Neural cell (in vitro differentiated cells): Measurements from ENCODE around the gene PLCH1. TPM values are rescaled to one million over a fixed set of nuclear protein-coding genes. Genes with fewer than 3 reads are reported as not detected.

Source experiments
- H2AFZ ChIP-seq: fragments of 200-600, 300-800 bp; sonication (generic), shearing (Covaris generic); 2 replicates; pipeline ENCODE4 v1.6.0; 2014; ENCODE audit warnings: low read depth, mild to moderate bottlenecking, antibody characterized with exemption, low read length, moderate library complexity
- H3F3A ChIP-seq: fragments of 200-600 bp; shearing (Covaris generic); 2 replicates; pipeline ENCODE4 v1.6.1; 2016; ENCODE audit warnings: mild to moderate bottlenecking, moderate library complexity, mixed read lengths, antibody characterized with exemption, low read length; ENCODE audit not compliant: insufficient read depth, poor library complexity, severe bottlenecking
- H3K27ac ChIP-seq: fragments of 200-600, 300-800 bp; sonication (generic), shearing (Covaris generic); 2 replicates; pipeline ENCODE4 v1.5.1; 2014; ENCODE audit warnings: mild to moderate bottlenecking, low read length, moderate library complexity
- H3K27me3 ChIP-seq: fragments of 300-800, 200-600 bp; sonication (generic), shearing (Covaris generic); 2 replicates; pipeline ENCODE4 v1.6.0; 2014; ENCODE audit warnings: mild to moderate bottlenecking, low read depth, low read length, moderate library complexity; ENCODE audit not compliant: insufficient read depth
- H3K36me3 ChIP-seq: fragments of 300-800, 200-600 bp; sonication (generic), shearing (Covaris generic); 2 replicates; pipeline ENCODE4 v1.5.1; 2014; ENCODE audit warnings: mild to moderate bottlenecking, antibody characterized with exemption, low read length, moderate library complexity; ENCODE audit not compliant: insufficient read depth
- H3K4me2 ChIP-seq: fragments of 300-800, 200-600 bp; sonication (generic), shearing (Covaris generic); 2 replicates; pipeline ENCODE4 v1.6.0; 2014; ENCODE audit warnings: mild to moderate bottlenecking, low read length
- H3K4me3 ChIP-seq: fragments of 300-800, 200-600 bp; sonication (generic), shearing (Covaris generic); 2 replicates; pipeline ENCODE4 v1.5.1; 2014; ENCODE audit warnings: mild to moderate bottlenecking, low read length, moderate library complexity
- H3K79me2 ChIP-seq: fragments of 200-600 bp; shearing (Covaris generic); replicated peaks from 2 replicates; pipeline ENCODE4 v1.6.0; 2014; ENCODE audit warnings: mild to moderate bottlenecking, low read length, moderate library complexity; ENCODE audit not compliant: insufficient read depth
- H3K9ac ChIP-seq: fragments of 300-800, 200-600 bp; sonication (generic), shearing (Covaris generic); 2 replicates; pipeline ENCODE4 v1.6.1; 2016; ENCODE audit warnings: mild to moderate bottlenecking, low read length, mixed read lengths
- H3K9me2 ChIP-seq: fragments of 200-600 bp; shearing (Covaris generic); 2 replicates; pipeline ENCODE4 v1.6.1; 2016; ENCODE audit warnings: mild to moderate bottlenecking, low read length, mixed read lengths; ENCODE audit not compliant: insufficient read depth
- H3K9me3 ChIP-seq: fragments of 200-600, 300-800 bp; sonication (generic), shearing (Covaris generic); 2 replicates; pipeline ENCODE4 v1.6.1; 2016; ENCODE audit warnings: mild to moderate bottlenecking, mixed run types, low read length, moderate library complexity, mixed read lengths
- H4K20me1 ChIP-seq: fragments of 200-600 bp; shearing (Covaris generic); 2 replicates; pipeline ENCODE4 v1.6.1; 2016; ENCODE audit warnings: mild to moderate bottlenecking, mixed run types; ENCODE audit not compliant: insufficient read depth
- EP300 ChIP-seq: fragments of 450-650 bp; conservative IDR thresholded peaks from 2 replicates; pipeline ENCODE4 v1.6.1; 2014; ENCODE audit warnings: antibody characterized with exemption, mild to moderate bottlenecking, moderate library complexity; ENCODE audit not compliant: poor library complexity, severe bottlenecking
- EZH2 ChIP-seq: fragments of 200-600, 300-800 bp; shearing (Covaris generic), sonication (generic); IDR thresholded peaks from 2 replicates; pipeline ENCODE4 v1.6.1; 2014; ENCODE audit warnings: antibody characterized with exemption, low read length, borderline replicate concordance, mild to moderate bottlenecking; ENCODE audit not compliant: insufficient read depth, poor library complexity, severe bottlenecking
- MXI1 ChIP-seq: fragments of 450-650 bp; conservative IDR thresholded peaks from 2 replicates; pipeline ENCODE4 v1.6.1; 2014; ENCODE audit warnings: antibody characterized with exemption, mild to moderate bottlenecking; ENCODE audit not compliant: poor library complexity, severe bottlenecking
- POLR2AphosphoS5 ChIP-seq: IDR thresholded peaks from 2 replicates; pipeline ENCODE4 v1.6.1; 2012
- RAD21 ChIP-seq: fragments of 450-650 bp; conservative IDR thresholded peaks from 2 replicates; pipeline ENCODE4 v1.6.1; 2014; ENCODE audit warnings: antibody characterized with exemption, mild to moderate bottlenecking, moderate library complexity
- SMC3 ChIP-seq: fragments of 450-650 bp; conservative IDR thresholded peaks from 2 replicates; pipeline ENCODE4 v1.6.1; 2014; ENCODE audit warnings: antibody characterized with exemption, mild to moderate bottlenecking, moderate library complexity; ENCODE audit not compliant: poor library complexity
- TAF1 ChIP-seq: IDR thresholded peaks from 2 replicates; pipeline ENCODE4 v1.6.1; 2012; ENCODE audit warnings: low read depth
- polyA plus RNA-seq: library from polyadenylated mRNA; depleted of rRNA; stranded (reverse); fragments of >200 nt; gene quantifications from 2 replicates; pipeline ENCODE4 v1.2.3, GENCODE V29; 2014
- TF ChIP-seq, protein P1 (sequence below): fragments of 450-650 bp; IDR thresholded peaks from 2 replicates; pipeline ENCODE4 v1.5.1; 2014; ENCODE audit warnings: antibody characterized with exemption, mild to moderate bottlenecking, moderate library complexity; ENCODE audit not compliant: poor library complexity, severe bottlenecking
- TF ChIP-seq, protein P2 (sequence below): IDR thresholded peaks from 2 replicates; pipeline ENCODE4 v1.6.1; 2012; ENCODE audit warnings: borderline replicate concordance

The PLCH1 gene
- polyA plus RNA-seq, 1 donor from 2014 or later, result 13.5 TPM

DNA sequence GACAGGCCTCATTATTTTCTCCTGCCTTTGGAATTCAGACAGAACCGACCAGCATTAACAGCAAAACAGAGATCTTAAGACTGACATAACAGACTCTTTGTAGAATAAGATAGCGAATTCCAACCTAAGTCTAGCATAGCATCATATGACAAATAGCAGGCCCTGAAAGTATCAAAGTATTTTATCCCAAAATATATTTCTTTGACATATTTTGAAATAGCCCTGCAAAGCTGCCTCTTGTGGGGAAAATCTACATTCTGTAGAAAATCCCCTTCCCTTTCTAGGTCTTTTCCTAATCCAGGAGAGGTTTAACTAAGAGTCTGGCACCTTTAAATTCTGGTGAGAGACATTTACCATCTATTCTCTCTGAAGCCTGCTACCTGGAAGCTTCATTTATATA lies 417.0 kb downstream of the PLCH1 start (continued):
- TF ChIP-seq EZH2, result no peak

DNA sequence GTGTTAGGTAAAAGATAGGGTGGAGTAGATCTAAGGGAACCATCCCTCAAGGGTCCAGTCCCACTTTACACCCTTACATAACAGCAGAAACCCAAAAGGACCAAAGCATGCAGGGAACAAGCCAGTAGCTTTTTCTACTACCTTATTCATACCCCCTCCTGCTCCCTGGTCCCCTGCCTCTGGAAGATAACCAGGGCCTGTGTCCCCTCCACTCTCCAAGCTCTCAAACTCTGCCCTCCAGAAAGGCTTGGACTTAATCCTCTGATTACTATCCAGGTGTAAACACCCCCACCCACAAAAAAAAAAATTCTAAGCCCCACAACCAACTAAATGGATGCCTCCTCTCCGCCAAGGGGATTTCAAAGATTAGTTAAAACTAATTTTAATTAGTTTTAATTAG lies 417.4 kb downstream of the PLCH1 start:
- no peak overlapping the region for H3K9ac ChIP-seq
- H3K27ac ChIP-seq, result no peak overlapping the region
- TF ChIP-seq MXI1, result no peak
- no peak for TF ChIP-seq RAD21
- TF ChIP-seq, protein P1, sequence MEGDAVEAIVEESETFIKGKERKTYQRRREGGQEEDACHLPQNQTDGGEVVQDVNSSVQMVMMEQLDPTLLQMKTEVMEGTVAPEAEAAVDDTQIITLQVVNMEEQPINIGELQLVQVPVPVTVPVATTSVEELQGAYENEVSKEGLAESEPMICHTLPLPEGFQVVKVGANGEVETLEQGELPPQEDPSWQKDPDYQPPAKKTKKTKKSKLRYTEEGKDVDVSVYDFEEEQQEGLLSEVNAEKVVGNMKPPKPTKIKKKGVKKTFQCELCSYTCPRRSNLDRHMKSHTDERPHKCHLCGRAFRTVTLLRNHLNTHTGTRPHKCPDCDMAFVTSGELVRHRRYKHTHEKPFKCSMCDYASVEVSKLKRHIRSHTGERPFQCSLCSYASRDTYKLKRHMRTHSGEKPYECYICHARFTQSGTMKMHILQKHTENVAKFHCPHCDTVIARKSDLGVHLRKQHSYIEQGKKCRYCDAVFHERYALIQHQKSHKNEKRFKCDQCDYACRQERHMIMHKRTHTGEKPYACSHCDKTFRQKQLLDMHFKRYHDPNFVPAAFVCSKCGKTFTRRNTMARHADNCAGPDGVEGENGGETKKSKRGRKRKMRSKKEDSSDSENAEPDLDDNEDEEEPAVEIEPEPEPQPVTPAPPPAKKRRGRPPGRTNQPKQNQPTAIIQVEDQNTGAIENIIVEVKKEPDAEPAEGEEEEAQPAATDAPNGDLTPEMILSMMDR, result no peak
- no peak for TF ChIP-seq EP300
- TF ChIP-seq, protein P2, sequence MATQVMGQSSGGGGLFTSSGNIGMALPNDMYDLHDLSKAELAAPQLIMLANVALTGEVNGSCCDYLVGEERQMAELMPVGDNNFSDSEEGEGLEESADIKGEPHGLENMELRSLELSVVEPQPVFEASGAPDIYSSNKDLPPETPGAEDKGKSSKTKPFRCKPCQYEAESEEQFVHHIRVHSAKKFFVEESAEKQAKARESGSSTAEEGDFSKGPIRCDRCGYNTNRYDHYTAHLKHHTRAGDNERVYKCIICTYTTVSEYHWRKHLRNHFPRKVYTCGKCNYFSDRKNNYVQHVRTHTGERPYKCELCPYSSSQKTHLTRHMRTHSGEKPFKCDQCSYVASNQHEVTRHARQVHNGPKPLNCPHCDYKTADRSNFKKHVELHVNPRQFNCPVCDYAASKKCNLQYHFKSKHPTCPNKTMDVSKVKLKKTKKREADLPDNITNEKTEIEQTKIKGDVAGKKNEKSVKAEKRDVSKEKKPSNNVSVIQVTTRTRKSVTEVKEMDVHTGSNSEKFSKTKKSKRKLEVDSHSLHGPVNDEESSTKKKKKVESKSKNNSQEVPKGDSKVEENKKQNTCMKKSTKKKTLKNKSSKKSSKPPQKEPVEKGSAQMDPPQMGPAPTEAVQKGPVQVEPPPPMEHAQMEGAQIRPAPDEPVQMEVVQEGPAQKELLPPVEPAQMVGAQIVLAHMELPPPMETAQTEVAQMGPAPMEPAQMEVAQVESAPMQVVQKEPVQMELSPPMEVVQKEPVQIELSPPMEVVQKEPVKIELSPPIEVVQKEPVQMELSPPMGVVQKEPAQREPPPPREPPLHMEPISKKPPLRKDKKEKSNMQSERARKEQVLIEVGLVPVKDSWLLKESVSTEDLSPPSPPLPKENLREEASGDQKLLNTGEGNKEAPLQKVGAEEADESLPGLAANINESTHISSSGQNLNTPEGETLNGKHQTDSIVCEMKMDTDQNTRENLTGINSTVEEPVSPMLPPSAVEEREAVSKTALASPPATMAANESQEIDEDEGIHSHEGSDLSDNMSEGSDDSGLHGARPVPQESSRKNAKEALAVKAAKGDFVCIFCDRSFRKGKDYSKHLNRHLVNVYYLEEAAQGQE, result no peak
- TF ChIP-seq TAF1, result no peak
- TF ChIP-seq EZH2, result no peak
- TF ChIP-seq SMC3, result no peak
- TF ChIP-seq POLR2AphosphoS5, result no peak
- H2AFZ ChIP-seq, result no peak overlapping the region
- H3F3A ChIP-seq, result no peaks in the 10 kb centered on the region
- H3K9me3 ChIP-seq, result no peaks in the 10 kb centered on the region
- H3K79me2 ChIP-seq, result no peaks in the 10 kb centered on the region
- no peaks in the 10 kb centered on the region for H3K9me2 ChIP-seq
- no peak overlapping the region for H3K4me2 ChIP-seq
- H4K20me1 ChIP-seq, result no peaks in the 10 kb centered on the region
- no peak overlapping the region for H3K4me3 ChIP-seq
- H3K27me3 ChIP-seq, result no peaks in the 10 kb centered on the region
- H3K36me3 ChIP-seq, result no peaks in the 10 kb centered on the region

DNA sequence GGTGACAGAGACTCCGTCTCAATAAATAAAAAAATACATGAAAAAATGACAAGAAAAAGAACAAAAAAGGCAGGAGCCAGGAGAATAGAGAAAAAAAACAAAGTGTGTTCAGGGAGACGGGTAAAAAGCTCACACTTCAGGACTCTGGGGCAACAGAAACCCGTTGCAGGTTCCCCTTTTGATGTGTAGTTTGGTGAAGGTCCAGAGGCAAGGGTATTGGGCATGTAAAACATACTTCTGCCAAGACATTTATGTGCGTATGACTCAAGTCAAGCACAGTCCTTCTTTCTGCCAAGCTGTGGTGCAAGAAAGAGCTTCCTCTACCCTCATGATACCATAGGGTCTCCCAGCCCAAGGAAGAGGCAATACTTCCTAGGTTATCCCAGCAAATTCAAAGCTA lies 418.0 kb downstream of the PLCH1 start:
- no peaks in the 10 kb centered on the region for H3K79me2 ChIP-seq
- H3F3A ChIP-seq, result no peaks in the 10 kb centered on the region
- no peaks in the 10 kb centered on the region for H3K27me3 ChIP-seq
- no peak for TF ChIP-seq POLR2AphosphoS5
- TF ChIP-seq RAD21, result no peak
- TF ChIP-seq EP300, result no peak
- TF ChIP-seq, protein P2, result no peak
- TF ChIP-seq TAF1, result no peak
- no peak for TF ChIP-seq MXI1
- TF ChIP-seq EZH2, result no peak
- no peak for TF ChIP-seq SMC3
- TF ChIP-seq, protein P1, result no peak
- H3K4me2 ChIP-seq, result no peak overlapping the region
- H3K4me3 ChIP-seq, result no peak overlapping the region
- H2AFZ ChIP-seq, result no peak overlapping the region
- no peaks in the 10 kb centered on the region for H3K36me3 ChIP-seq
- H3K9me3 ChIP-seq, result no peaks in the 10 kb centered on the region
- no peaks in the 10 kb centered on the region for H4K20me1 ChIP-seq
- no peak overlapping the region for H3K27ac ChIP-seq
- H3K9ac ChIP-seq, result no peak overlapping the region
- H3K9me2 ChIP-seq, result no peaks in the 10 kb centered on the region
